PC-3 (cell line): ENCODE measurements around the gene BRWD1. TPM values are rescaled to one million over a fixed set of nuclear protein-coding genes. Genes with fewer than 3 reads are reported as not detected.

Experiments
- ATAC-seq: fragments of 200-7000 bp; cut with Tn5 transposase; 2 replicates; pipeline ENCODE4 v1.9.1; 2020; ENCODE audit warnings: mild to moderate bottlenecking, moderate library complexity
- BruUV-seq: library from RNA; stranded (reverse); fragments of 400-500 nt; replicated peaks from 2 replicates; lab custom pipeline; 2021; lab: Mats Ljungman, UMichigan
- CTCF ChIA-PET: fragments of 300-600 bp; sonication (Branson Sonifier 250); formaldehyde crosslinking; loops from one replicate; lab custom pipeline; 2022; ENCODE audit warnings: antibody characterized with exemption; lab: Charles Lee
- POLR2A ChIA-PET: fragments of 300-600 bp; sonication (Branson Sonifier 250); formaldehyde crosslinking; loops from one replicate; lab custom pipeline; 2022; ENCODE audit warnings: antibody characterized with exemption; ENCODE audit not compliant: unreplicated experiment; lab: Charles Lee
- DNase-seq: peaks from one replicate; pipeline ENCODE4 v3.0.0-alpha.2; 2015
- H2AFZ ChIP-seq: fragments of 300-600 bp; sonication (generic); 2 replicates; pipeline ENCODE4 v1.6.0; 2016; ENCODE audit warnings: antibody characterized with exemption, low read length
- H3F3A ChIP-seq: fragments of 300-600 bp; sonication (generic); one replicate; pipeline ENCODE4 v1.6.0; 2017; ENCODE audit warnings: antibody characterized with exemption, low read length, control low read depth, mild to moderate bottlenecking; ENCODE audit not compliant: unreplicated experiment
- H3K27ac ChIP-seq: fragments of 300-600 bp; sonication (generic); 2 replicates; pipeline ENCODE4 v1.5.1; 2016; ENCODE audit warnings: mild to moderate bottlenecking, low read length
- H3K27me3 ChIP-seq: fragments of 300-600 bp; sonication (generic); 2 replicates; pipeline ENCODE4 v1.6.1; 2016; ENCODE audit warnings: low read length, mixed read lengths
- H3K36me3 ChIP-seq: fragments of 300-600 bp; sonication (generic); 2 replicates; pipeline ENCODE4 v1.6.1; 2016; ENCODE audit warnings: low read depth, mixed run types, low read length, mixed read lengths
- H3K4me1 ChIP-seq: fragments of 300-600 bp; sonication (generic); 2 replicates; pipeline ENCODE4 v1.5.1; 2016; ENCODE audit warnings: low read length; ENCODE audit not compliant: insufficient read depth
- H3K4me2 ChIP-seq: fragments of 300-600 bp; sonication (generic); 2 replicates; pipeline ENCODE4 v1.6.0; 2016; ENCODE audit warnings: low read length
- H3K4me3 ChIP-seq: fragments of 300-600 bp; sonication (generic); 2 replicates; pipeline ENCODE4 v1.5.1; 2016; ENCODE audit warnings: mild to moderate bottlenecking, low read length, mixed read lengths
- H3K79me2 ChIP-seq: fragments of 300-600 bp; sonication (generic); 2 replicates; pipeline ENCODE4 v1.6.1; 2017; ENCODE audit warnings: low read length, mixed read lengths
- H3K9ac ChIP-seq: fragments of 300-600 bp; sonication (generic); 2 replicates; pipeline ENCODE4 v1.6.0; 2016; ENCODE audit warnings: mild to moderate bottlenecking, low read length
- H3K9me2 ChIP-seq: fragments of 300-600 bp; sonication (generic); replicated peaks from 2 replicates; pipeline ENCODE4 v1.6.1; 2016; ENCODE audit warnings: mixed run types, low read length, mixed read lengths
- H3K9me3 ChIP-seq: fragments of 300-600 bp; sonication (generic); 2 replicates; pipeline ENCODE4 v1.6.1; 2016; ENCODE audit warnings: low read length, mixed read lengths
- H4K20me1 ChIP-seq: fragments of 300-600 bp; sonication (generic); 2 replicates; pipeline ENCODE4 v1.6.1; 2016; ENCODE audit warnings: low read length, mixed read lengths
- EZH2 ChIP-seq: fragments of 300-600 bp; sonication (generic); IDR thresholded peaks from one replicate; pipeline ENCODE4 v1.6.1; 2017; ENCODE audit warnings: antibody characterized with exemption, mild to moderate bottlenecking, low read length; ENCODE audit not compliant: unreplicated experiment
- EZH2phosphoT487 ChIP-seq: fragments of 300-600 bp; sonication (generic); IDR thresholded peaks from 2 replicates; pipeline ENCODE4 v1.6.1; 2018; ENCODE audit warnings: mild to moderate bottlenecking, antibody characterized with exemption, low read length, borderline replicate concordance
- intact Hi-C: fragments of 100-400 bp; cut with micrococcal nuclease; formaldehyde crosslinking; loops from 2 replicates; pipeline ENCODE4 v1.9.0; 2023
- total RNA-seq: library from RNA; depleted of rRNA; stranded (reverse); fragments of >200 nt; gene quantifications from 2 replicates; pipeline ENCODE4 v1.2.3, GENCODE V29; 2014
- TF ChIP-seq, protein P1 (sequence below): fragments of 300-600 bp; sonication (generic); conservative IDR thresholded peaks from 2 replicates; pipeline ENCODE4 v1.5.1; 2017; ENCODE audit warnings: antibody characterized with exemption, low read depth, mild to moderate bottlenecking, low read length

Gene BRWD1
- total RNA-seq, 1 experiment from 2014 or later: 29.3 TPM

GRCh38 chr21:39196838-39197237, 116.6 kb downstream of the BRWD1 start:
- Histone ChIP-seq H3K9me3 (no peaks in the 10 kb centered on the region), H3F3A (no peaks in the 10 kb centered on the region), H3K4me2 (no peak overlapping the region), H3K79me2 (no peaks in the 10 kb centered on the region), H2AFZ (no peak overlapping the region), H3K27ac (no peak overlapping the region), H3K4me1 (peaks cover 6% of the 10 kb centered on the region; the same call in 1 of the 2 replicates), H3K9me2 (no peaks in the 10 kb centered on the region), H3K27me3 (no peaks in the 10 kb centered on the region), H3K9ac (no peak overlapping the region), H3K4me3 (no peak overlapping the region), H4K20me1 (peaks cover 3% of the 10 kb centered on the region; the same call in 1 of the 2 replicates), H3K36me3 (peaks cover 67% of the 10 kb centered on the region)
- CTCF ChIA-PET: no interaction called here
- DNase-seq: no peak
- no TSS peak for BruUV-seq
- POLR2A ChIA-PET: no interaction called here
- intact Hi-C loops: loop anchor here (10.0 kb wide), 1 partner anchor 438 kb away; no protein-coding TSS in a partner anchor
- TF ChIP-seq, protein P1, sequence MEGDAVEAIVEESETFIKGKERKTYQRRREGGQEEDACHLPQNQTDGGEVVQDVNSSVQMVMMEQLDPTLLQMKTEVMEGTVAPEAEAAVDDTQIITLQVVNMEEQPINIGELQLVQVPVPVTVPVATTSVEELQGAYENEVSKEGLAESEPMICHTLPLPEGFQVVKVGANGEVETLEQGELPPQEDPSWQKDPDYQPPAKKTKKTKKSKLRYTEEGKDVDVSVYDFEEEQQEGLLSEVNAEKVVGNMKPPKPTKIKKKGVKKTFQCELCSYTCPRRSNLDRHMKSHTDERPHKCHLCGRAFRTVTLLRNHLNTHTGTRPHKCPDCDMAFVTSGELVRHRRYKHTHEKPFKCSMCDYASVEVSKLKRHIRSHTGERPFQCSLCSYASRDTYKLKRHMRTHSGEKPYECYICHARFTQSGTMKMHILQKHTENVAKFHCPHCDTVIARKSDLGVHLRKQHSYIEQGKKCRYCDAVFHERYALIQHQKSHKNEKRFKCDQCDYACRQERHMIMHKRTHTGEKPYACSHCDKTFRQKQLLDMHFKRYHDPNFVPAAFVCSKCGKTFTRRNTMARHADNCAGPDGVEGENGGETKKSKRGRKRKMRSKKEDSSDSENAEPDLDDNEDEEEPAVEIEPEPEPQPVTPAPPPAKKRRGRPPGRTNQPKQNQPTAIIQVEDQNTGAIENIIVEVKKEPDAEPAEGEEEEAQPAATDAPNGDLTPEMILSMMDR: no peak
- TF ChIP-seq EZH2 (no peak), EZH2phosphoT487 (no peak)
- ATAC-seq: no peak

DNA sequence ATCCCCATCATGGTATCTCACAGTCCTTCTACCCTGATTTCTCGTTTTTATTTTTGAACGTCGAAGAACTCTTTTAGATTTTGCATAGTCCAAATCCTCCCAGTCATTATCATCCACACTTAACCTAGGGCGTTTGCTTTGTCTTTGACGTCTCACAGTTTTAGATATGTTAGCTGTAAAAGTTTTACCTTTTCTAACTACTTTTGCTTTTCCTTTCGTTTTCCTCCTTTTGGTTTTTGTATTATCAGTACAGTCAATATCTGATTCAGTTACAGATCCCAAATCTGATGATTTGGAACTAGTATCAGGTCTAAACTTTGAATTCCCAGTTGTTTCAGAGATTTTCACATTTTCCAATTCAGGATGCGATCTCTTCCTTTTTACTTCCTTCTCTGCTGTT, 117.1 kb downstream of the BRWD1 start:
- POLR2A ChIA-PET: no interaction called here
- Histone ChIP-seq H3K4me2 (no peak overlapping the region), H3K27ac (no peak overlapping the region), H3K4me1 (peaks cover 6% of the 10 kb centered on the region; the same call in 1 of the 2 replicates), H3K27me3 (no peaks in the 10 kb centered on the region), H3F3A (no peaks in the 10 kb centered on the region), H3K79me2 (no peaks in the 10 kb centered on the region), H3K9ac (no peak overlapping the region), H3K9me2 (no peaks in the 10 kb centered on the region), H3K4me3 (no peak overlapping the region), H3K9me3 (no peaks in the 10 kb centered on the region), H3K36me3 (peaks cover 66% of the 10 kb centered on the region), H4K20me1 (peaks cover 3% of the 10 kb centered on the region; the same call in 1 of the 2 replicates), H2AFZ (no peak overlapping the region)
- ATAC-seq (no peak), DNase-seq (no peak)
- TF ChIP-seq, protein P1: no peak
- TF ChIP-seq EZH2phosphoT487 (no peak), EZH2 (no peak)
- intact Hi-C loops: loop anchor here (10.0 kb wide), 1 partner anchor 438 kb away; no protein-coding TSS in a partner anchor
- TSS peak; percentile 4 for BruUV-seq
- CTCF ChIA-PET: no interaction called here

- Histone ChIP-seq H3K9me3 (no peaks in the 10 kb centered on the region), H3K27me3 (no peaks in the 10 kb centered on the region), H3F3A (no peaks in the 10 kb centered on the region), H3K4me2 (no peak overlapping the region), H3K9ac (no peak overlapping the region), H2AFZ (no peak overlapping the region), H3K4me3 (no peak overlapping the region), H3K9me2 (no peaks in the 10 kb centered on the region), H3K79me2 (no peaks in the 10 kb centered on the region), H3K4me1 (peaks cover 6% of the 10 kb centered on the region; the same call in 1 of the 2 replicates), H3K27ac (no peak overlapping the region), H3K36me3 (peaks cover 44% of the 10 kb centered on the region), H4K20me1 (peaks cover 3% of the 10 kb centered on the region; the same call in 1 of the 2 replicates)
- POLR2A ChIA-PET: interaction anchor here (0.8 kb wide), 1 partner anchor 10 kb away, joined by 5 read pairs; the partner anchor contains the start of gene PSMG1
- no peak for ATAC-seq
- intact Hi-C loops: loop anchor here (5.0 to 10.0 kb wide), 2 partner anchors 39 to 441 kb away; no protein-coding TSS in a partner anchor
- TF ChIP-seq EZH2phosphoT487 (no peak), EZH2 (no peak)
- TF ChIP-seq, protein P1: no peak
- CTCF ChIA-PET: no interaction called here
- BruUV-seq: TSS peak; percentile 51
- no peak for DNase-seq
These were observed 120.1 kb downstream of the BRWD1 start for GRCh38 chr21:39193380-39193779.
